K562 (cell line): ENCODE measurements around the gene CCDC137. TPM values are rescaled to one million over a fixed set of nuclear protein-coding genes. Genes with fewer than 3 reads are reported as not detected.

Source experiments
- CTCF ChIP-seq, 3 experiments: IDR thresholded peaks in 2 of 3; conservative IDR thresholded peaks in 1 of 3; 2 replicates each; pipeline ENCODE4 v1.5.1; 2011 to 2012; ENCODE audit warnings: low read length in 3 of 3, mild to moderate bottlenecking in 3 of 3, control low read depth in 2 of 3, improper control_type of control experiment in 1 of 3, inconsistent platforms in 1 of 3, low read depth in 1 of 3, mixed read lengths in 1 of 3, moderate library complexity in 1 of 3; ENCODE audit not compliant: insufficient read depth in 2 of 3
- DLX4 ChIP-seq: fragments of 250-450 bp; sonication (Bioruptor Pico); IDR thresholded peaks from 2 replicates; pipeline ENCODE4 v1.6.1; 2021; ENCODE audit warnings: mild to moderate bottlenecking
- ELF4 ChIP-seq: fragments of 450-650 bp; formaldehyde crosslinking; IDR thresholded peaks from 2 replicates; pipeline ENCODE4 v1.4.0; 2022; ENCODE audit warnings: missing genetic modification characterization
- ETV5 ChIP-seq: sonication (generic); formaldehyde crosslinking; IDR thresholded peaks from 2 replicates; pipeline ENCODE4 v1.4.0; 2020; ENCODE audit warnings: low read depth, mild to moderate bottlenecking, missing genetic modification reagents
- MAX ChIP-seq: sonication (generic); formaldehyde crosslinking; IDR thresholded peaks from 2 replicates; pipeline ENCODE4 v1.9.0; 2022; ENCODE audit warnings: mild to moderate bottlenecking, missing genetic modification reagents
- MTA3 ChIP-seq: fragments of 450-650 bp; formaldehyde crosslinking; IDR thresholded peaks from 2 replicates; pipeline ENCODE4 v1.6.1; 2017; ENCODE audit warnings: mild to moderate bottlenecking, borderline replicate concordance
- NUFIP1 ChIP-seq: fragments of 450-650 bp; IDR thresholded peaks from 2 replicates; pipeline ENCODE4 v1.6.1; 2018; ENCODE audit not compliant: partially characterized antibody
- SAP30 ChIP-seq: fragments of 200-600 bp; sonication (generic); IDR thresholded peaks from 2 replicates; pipeline ENCODE4 v1.6.1; 2012; ENCODE audit warnings: borderline replicate concordance, low read depth, mild to moderate bottlenecking, moderate library complexity, low read length, control low read depth, inconsistent platforms; ENCODE audit not compliant: insufficient read depth, poor library complexity, severe bottlenecking
- TEAD2 ChIP-seq: fragments of 450-650 bp; IDR thresholded peaks from 2 replicates; pipeline ENCODE4 v1.6.1; 2016; ENCODE audit warnings: missing genetic modification characterization, control low read depth, missing compliant biosample characterization
- ZBTB17 ChIP-seq: fragments of 450-650 bp; formaldehyde crosslinking; IDR thresholded peaks from 2 replicates; pipeline ENCODE4 v1.4.0; 2020; ENCODE audit warnings: mild to moderate bottlenecking
- ZNF280A ChIP-seq: fragments of 450-650 bp; IDR thresholded peaks from 2 replicates; pipeline ENCODE4 v1.6.1; 2018; ENCODE audit warnings: mild to moderate bottlenecking, low read depth; ENCODE audit not compliant: partially characterized antibody
- ZNF347 ChIP-seq: fragments of 450-650 bp; formaldehyde crosslinking; IDR thresholded peaks from 2 replicates; pipeline ENCODE4 v1.4.0; 2020; ENCODE audit warnings: low read depth, mild to moderate bottlenecking, moderate library complexity
- ZNF583 ChIP-seq: fragments of 250-450 bp; sonication (Bioruptor Pico); IDR thresholded peaks from 2 replicates; pipeline ENCODE4 v1.4.0; 2020
- ZNF592 ChIP-seq: fragments of 450-650 bp; IDR thresholded peaks from 2 replicates; pipeline ENCODE4 v1.6.1; 2017; ENCODE audit warnings: antibody characterized with exemption, mild to moderate bottlenecking
- ZNF707 ChIP-seq: fragments of 250-450 bp; sonication (Bioruptor Pico); conservative IDR thresholded peaks from 2 replicates; pipeline ENCODE4 v1.8.0; 2022; ENCODE audit warnings: inconsistent platforms, mild to moderate bottlenecking, moderate library complexity
- polyA plus RNA-seq, 8 experiments: library from polyadenylated mRNA; depleted of rRNA in 4 of 8; stranded (reverse) in 5 of 8; unstranded in 3 of 8; fragments of >200 nt; fragmentation: Nextera tagmentation in 2 of 8; fragmentation: Illumina TruSeq in 1 of 8; extraction: Ambion mirVana in 2 of 8; extraction: Trizol in 1 of 8; gene quantifications; 2 replicates each; pipeline versions ENCODE4 v1.2.1 to v1.2.3, GENCODE V29; 2011 to 2014; ENCODE audit warnings: inconsistent platforms in 1 of 8, missing spikeins in 1 of 8
- total RNA-seq, 7 experiments: library from RNA; depleted of rRNA in 6 of 7; stranded (reverse); fragments of >200 nt in 6 of 7; fragmentation: Illumina TruSeq in 2 of 7; extraction: Trizol in 2 of 7; gene quantifications; 2 replicates each; pipeline versions ENCODE4 v1.2.1 to v1.2.3, GENCODE V29; 2011 to 2021; ENCODE audit warnings: low replicate concordance in 1 of 7
- TF ChIP-seq, protein P1 (sequence below): fragments of 450-650 bp; formaldehyde crosslinking; IDR thresholded peaks from 2 replicates; pipeline ENCODE4 v1.4.0; 2020; ENCODE audit warnings: mild to moderate bottlenecking, moderate library complexity

The CCDC137 gene
- total and polyA plus RNA-seq, 9 of the 15 experiments (the other 6 are each of a cell fraction or from before 2014, with no cell fraction given), result 2.3 to 68.1 (median 38.3) TPM

GRCh38 chr17:81665205-81666091 lies 1.1 kb upstream of the CCDC137 start (continued):
- TF ChIP-seq ZNF280A (no peak), MAX (CRISPR knock-in tag) (peak; percentile 95), ZNF707 (CRISPR knock-in tag) (peak; percentile 49; the same call in 1 of the 2 replicates), ELF4 (CRISPR knock-in tag) (peak; percentile 79), DLX4 (CRISPR knock-in tag) (no peak), TEAD2 (tag) (peak; percentile 68; the same call in 1 of the 2 replicates), CTCF (IDR thresholded peaks at IDR 0.05 in 2 of 3, conservative IDR thresholded peaks at IDR 0.05 in 1 of 3; ENCODE audit: insufficient read depth in 2 of 3, low read depth in 1 of 3, low read length in 3 of 3) (no peak), SAP30 (no peak), NUFIP1 (peak; percentile 64), ZNF347 (0 out of 2 replicates have a peak, but pooled peaks have one; percentile 73), ETV5 (CRISPR knock-in tag) (no peak), MTA3 (no peak), ZNF592 (peak; percentile 100), ZNF583 (peak; percentile 95), ZBTB17 (CRISPR knock-in tag) (peak; percentile 92)
- TF ChIP-seq, protein P1, sequence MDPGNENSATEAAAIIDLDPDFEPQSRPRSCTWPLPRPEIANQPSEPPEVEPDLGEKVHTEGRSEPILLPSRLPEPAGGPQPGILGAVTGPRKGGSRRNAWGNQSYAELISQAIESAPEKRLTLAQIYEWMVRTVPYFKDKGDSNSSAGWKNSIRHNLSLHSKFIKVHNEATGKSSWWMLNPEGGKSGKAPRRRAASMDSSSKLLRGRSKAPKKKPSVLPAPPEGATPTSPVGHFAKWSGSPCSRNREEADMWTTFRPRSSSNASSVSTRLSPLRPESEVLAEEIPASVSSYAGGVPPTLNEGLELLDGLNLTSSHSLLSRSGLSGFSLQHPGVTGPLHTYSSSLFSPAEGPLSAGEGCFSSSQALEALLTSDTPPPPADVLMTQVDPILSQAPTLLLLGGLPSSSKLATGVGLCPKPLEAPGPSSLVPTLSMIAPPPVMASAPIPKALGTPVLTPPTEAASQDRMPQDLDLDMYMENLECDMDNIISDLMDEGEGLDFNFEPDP (CRISPR knock-in tag), result 0 out of 2 replicates have a peak, but pooled peaks have one; percentile 54
